ENCODE results near the gene MRPS25. TPM values are rescaled to one million over a fixed set of nuclear protein-coding genes. Genes with fewer than 3 reads are reported as not detected.

MRPS25 gene
- total and polyA plus RNA-seq, 2 experiments from 2014 or later, result 47.9 to 75.0 TPM

DNA sequence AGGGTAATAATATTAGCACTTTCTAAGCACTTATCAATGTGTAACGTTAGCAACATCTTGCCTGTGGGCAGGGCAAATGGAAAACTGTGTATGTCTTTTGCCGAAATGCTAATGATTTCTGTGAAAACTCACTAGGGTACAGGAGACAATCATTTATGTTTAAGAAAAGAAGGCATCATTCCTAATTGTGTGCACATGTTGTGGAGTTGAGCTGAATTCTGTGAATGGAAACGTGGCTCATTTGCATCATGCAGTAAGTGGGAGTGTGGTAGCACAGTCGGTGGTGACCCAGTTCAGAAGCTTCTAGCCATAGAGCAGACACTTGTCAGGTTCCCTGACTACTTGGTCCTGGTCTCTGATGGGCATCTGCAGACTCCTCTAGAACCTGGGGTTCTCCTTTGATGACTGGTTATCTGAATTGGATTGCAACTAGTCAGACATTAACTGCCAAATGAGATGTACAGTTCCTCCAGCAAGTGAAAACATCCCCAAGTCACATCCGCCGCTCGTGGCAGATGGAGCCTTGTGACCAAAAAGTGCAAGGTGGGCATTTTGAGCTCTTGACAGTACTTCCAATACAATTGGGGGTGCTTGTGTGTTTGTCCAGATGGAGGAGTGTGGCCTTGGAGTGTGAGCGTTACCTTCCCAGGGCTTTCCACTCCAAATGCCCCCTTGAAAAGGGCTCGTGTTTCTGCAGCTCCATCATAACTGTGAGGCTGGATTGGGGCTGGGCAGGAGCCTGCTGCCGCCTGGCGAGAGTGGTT lies 21.5 kb downstream of the MRPS25 start (continued):
- no peak for TF ChIP-seq EZH2 (IDR thresholded peaks at IDR 0.05; ENCODE audit: low read depth, unreplicated experiment)
- TF ChIP-seq JUNB (IDR thresholded peaks at IDR 0.05; ENCODE audit: unreplicated experiment), result no peak
- no peak for TF ChIP-seq STAT1 (IDR thresholded peaks at IDR 0.05; ENCODE audit: unreplicated experiment)
- TF ChIP-seq EZH2phosphoT487 (IDR thresholded peaks at IDR 0.05; ENCODE audit: unreplicated experiment), result no peak
- no peak for TF ChIP-seq NANOG (IDR thresholded peaks at IDR 0.05; ENCODE audit: borderline replicate concordance)

GRCh38 chr3:15042936-15043335 lies 22.2 kb downstream of the MRPS25 start:
- Mint-ChIP-seq H3K9me3 (no peaks in the 10 kb centered on the region), H3K27me3 (ENCODE audit: insufficient read depth, low read depth, poor library complexity) (peaks cover 6% of the 10 kb centered on the region), H3K36me3 (ENCODE audit: low read depth) (peaks cover 92% of the 10 kb centered on the region), H3K4me1 (no peaks in the 10 kb centered on the region), H3K27ac (no peak overlapping the region), H3K4me3 (no peak overlapping the region)
- TF ChIP-seq POLR2AphosphoS5 (IDR thresholded peaks at IDR 0.05; ENCODE audit: low read depth), result no peak
- TF ChIP-seq ZNF331 (CRISPR knock-in tag; IDR thresholded peaks at IDR 0.05; ENCODE audit: low read depth), result no peak
- TF ChIP-seq, protein P1, sequence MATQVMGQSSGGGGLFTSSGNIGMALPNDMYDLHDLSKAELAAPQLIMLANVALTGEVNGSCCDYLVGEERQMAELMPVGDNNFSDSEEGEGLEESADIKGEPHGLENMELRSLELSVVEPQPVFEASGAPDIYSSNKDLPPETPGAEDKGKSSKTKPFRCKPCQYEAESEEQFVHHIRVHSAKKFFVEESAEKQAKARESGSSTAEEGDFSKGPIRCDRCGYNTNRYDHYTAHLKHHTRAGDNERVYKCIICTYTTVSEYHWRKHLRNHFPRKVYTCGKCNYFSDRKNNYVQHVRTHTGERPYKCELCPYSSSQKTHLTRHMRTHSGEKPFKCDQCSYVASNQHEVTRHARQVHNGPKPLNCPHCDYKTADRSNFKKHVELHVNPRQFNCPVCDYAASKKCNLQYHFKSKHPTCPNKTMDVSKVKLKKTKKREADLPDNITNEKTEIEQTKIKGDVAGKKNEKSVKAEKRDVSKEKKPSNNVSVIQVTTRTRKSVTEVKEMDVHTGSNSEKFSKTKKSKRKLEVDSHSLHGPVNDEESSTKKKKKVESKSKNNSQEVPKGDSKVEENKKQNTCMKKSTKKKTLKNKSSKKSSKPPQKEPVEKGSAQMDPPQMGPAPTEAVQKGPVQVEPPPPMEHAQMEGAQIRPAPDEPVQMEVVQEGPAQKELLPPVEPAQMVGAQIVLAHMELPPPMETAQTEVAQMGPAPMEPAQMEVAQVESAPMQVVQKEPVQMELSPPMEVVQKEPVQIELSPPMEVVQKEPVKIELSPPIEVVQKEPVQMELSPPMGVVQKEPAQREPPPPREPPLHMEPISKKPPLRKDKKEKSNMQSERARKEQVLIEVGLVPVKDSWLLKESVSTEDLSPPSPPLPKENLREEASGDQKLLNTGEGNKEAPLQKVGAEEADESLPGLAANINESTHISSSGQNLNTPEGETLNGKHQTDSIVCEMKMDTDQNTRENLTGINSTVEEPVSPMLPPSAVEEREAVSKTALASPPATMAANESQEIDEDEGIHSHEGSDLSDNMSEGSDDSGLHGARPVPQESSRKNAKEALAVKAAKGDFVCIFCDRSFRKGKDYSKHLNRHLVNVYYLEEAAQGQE (IDR thresholded peaks at IDR 0.05; ENCODE audit: unreplicated experiment), result no peak
- TF ChIP-seq, protein P2, sequence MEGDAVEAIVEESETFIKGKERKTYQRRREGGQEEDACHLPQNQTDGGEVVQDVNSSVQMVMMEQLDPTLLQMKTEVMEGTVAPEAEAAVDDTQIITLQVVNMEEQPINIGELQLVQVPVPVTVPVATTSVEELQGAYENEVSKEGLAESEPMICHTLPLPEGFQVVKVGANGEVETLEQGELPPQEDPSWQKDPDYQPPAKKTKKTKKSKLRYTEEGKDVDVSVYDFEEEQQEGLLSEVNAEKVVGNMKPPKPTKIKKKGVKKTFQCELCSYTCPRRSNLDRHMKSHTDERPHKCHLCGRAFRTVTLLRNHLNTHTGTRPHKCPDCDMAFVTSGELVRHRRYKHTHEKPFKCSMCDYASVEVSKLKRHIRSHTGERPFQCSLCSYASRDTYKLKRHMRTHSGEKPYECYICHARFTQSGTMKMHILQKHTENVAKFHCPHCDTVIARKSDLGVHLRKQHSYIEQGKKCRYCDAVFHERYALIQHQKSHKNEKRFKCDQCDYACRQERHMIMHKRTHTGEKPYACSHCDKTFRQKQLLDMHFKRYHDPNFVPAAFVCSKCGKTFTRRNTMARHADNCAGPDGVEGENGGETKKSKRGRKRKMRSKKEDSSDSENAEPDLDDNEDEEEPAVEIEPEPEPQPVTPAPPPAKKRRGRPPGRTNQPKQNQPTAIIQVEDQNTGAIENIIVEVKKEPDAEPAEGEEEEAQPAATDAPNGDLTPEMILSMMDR (conservative IDR thresholded peaks at IDR 0.05; ENCODE audit: low read depth in 2 of 2), result no peak
- TF ChIP-seq NANOG (IDR thresholded peaks at IDR 0.05; ENCODE audit: borderline replicate concordance), result no peak
- TF ChIP-seq CREB1 (CRISPR knock-in tag; IDR thresholded peaks at IDR 0.05; ENCODE audit: low read depth), result no peak
- TF ChIP-seq EZH2 (IDR thresholded peaks at IDR 0.05; ENCODE audit: low read depth, unreplicated experiment), result no peak
- TF ChIP-seq EZH2phosphoT487 (IDR thresholded peaks at IDR 0.05; ENCODE audit: unreplicated experiment), result no peak
- TF ChIP-seq JUNB (IDR thresholded peaks at IDR 0.05; ENCODE audit: unreplicated experiment), result no peak
- Histone ChIP-seq H3K4me2 (no peak overlapping the region), H3K4me1 (ENCODE audit: insufficient read depth) (no peaks in the 10 kb centered on the region), H2AFZ (no peak overlapping the region), H3K36me3 (ENCODE audit: insufficient read depth) (peaks cover 46% of the 10 kb centered on the region), H4K20me1 (replicated peaks; ENCODE audit: insufficient read depth) (peaks cover 29% of the 10 kb centered on the region), H3K27ac (ENCODE audit: low read depth) (no peak overlapping the region), H3K27me3 (ENCODE audit: insufficient read depth) (no peaks in the 10 kb centered on the region), H3K79me2 (replicated peaks; ENCODE audit: insufficient read depth) (0 out of 2 replicates have a peak, but pooled peaks cover 3% of the 10 kb centered on the region), H3K9me2 (ENCODE audit: insufficient read depth) (no peaks in the 10 kb centered on the region), H3K4me3 (no peak overlapping the region), H3F3A (replicated peaks; ENCODE audit: low read depth) (0 out of 2 replicates have a peak, but pooled peaks cover 25% of the 10 kb centered on the region)
- DNase-seq (ENCODE audit: low spot score) (no peak), ATAC-seq (no peak)

All from GM23338 (cell line).